Thoracic aorta (tissue), 2 donors: ENCODE results near the gene SLC39A11. TPM values are rescaled to one million over a fixed set of nuclear protein-coding genes. Genes with fewer than 3 reads are reported as not detected.
A peak's percentile ranks its signal among the peaks of the same experiment; 100 is the strongest.

Experiments
- ATAC-seq: fragments of 150-250 bp; one replicate; pipeline ENCODE4 v1.8.0; 2017; ENCODE audit warnings: low read depth; ENCODE audit not compliant: insufficient number of reproducible peaks, low FRiP score
- DNase-seq: peaks from one replicate; pipeline ENCODE4 v3.0.0-alpha.2; 2020; ENCODE audit warnings: low spot score
- H3K27ac ChIP-seq, 2 donors: fragments of 200-600 bp; sonication (generic); 1 replicate in 1 of 2; 2 replicates in 1 of 2; pipeline ENCODE4 v1.5.1; 2016; ENCODE audit warnings: mild to moderate bottlenecking in 2 of 2, moderate library complexity in 2 of 2
- H3K27me3 ChIP-seq: fragments of 200-600 bp; sonication (generic); replicated peaks from 2 replicates; pipeline ENCODE4 v1.6.0; 2016; ENCODE audit warnings: mild to moderate bottlenecking; ENCODE audit not compliant: insufficient read depth
- H3K36me3 ChIP-seq: fragments of 200-600 bp; sonication (generic); one replicate; pipeline ENCODE4 v1.5.1; 2016
- H3K4me1 ChIP-seq, 2 donors: fragments of 200-600 bp; sonication (generic); 1 replicate in 1 of 2; 2 replicates in 1 of 2; pipeline versions ENCODE4 v1.5.1 to v1.6.0; 2016; ENCODE audit warnings: low read depth in 2 of 2, mild to moderate bottlenecking in 1 of 2; ENCODE audit not compliant: control insufficient read depth in 1 of 2
- H3K4me3 ChIP-seq: fragments of 200-600 bp; sonication (generic); 2 replicates; pipeline ENCODE4 v1.5.1; 2016; ENCODE audit warnings: mild to moderate bottlenecking
- H3K9me3 ChIP-seq: fragments of 200-600 bp; sonication (generic); 2 replicates; pipeline ENCODE4 v1.5.1; 2016
- CTCF ChIP-seq: fragments of 200-600 bp; sonication (generic); IDR thresholded peaks from one replicate; pipeline ENCODE4 v1.5.1; 2019; ENCODE audit warnings: antibody characterized with exemption
- total RNA-seq, 2 donors: library from RNA; depleted of rRNA; stranded (reverse); fragments of >200 nt; gene quantifications; one replicate each; pipeline versions ENCODE4 v1.1.0 to v1.2.3, GENCODE V29; 2016

Gene SLC39A11
- total RNA-seq, 2 donors from 2014 or later, result 12.0 to 29.1 TPM

- no peak for TF ChIP-seq CTCF
- Histone ChIP-seq H3K27ac (no peak overlapping the region), H3K36me3 (no peaks in the 10 kb centered on the region), H3K4me1 (peaks cover under 1 to 4% of the 10 kb centered on the region in 2 donors), H3K27me3 (no peaks in the 10 kb centered on the region), H3K4me3 (no peak overlapping the region), H3K9me3 (no peaks in the 10 kb centered on the region)
- DNase-seq (no peak), ATAC-seq (no peak)
Measured at GRCh38 chr17:72982680-72983079, 109.8 kb downstream of the SLC39A11 start.

GRCh38 chr17:72978593-72979218 is 113.8 kb downstream of the SLC39A11 start:
- Histone ChIP-seq H3K9me3 (no peaks in the 10 kb centered on the region), H3K4me1 (peaks cover 11 to 16% of the 10 kb centered on the region in 2 donors), H3K27ac (no peak overlapping the region), H3K27me3 (no peaks in the 10 kb centered on the region), H3K36me3 (no peaks in the 10 kb centered on the region), H3K4me3 (no peak overlapping the region)
- ATAC-seq (no peak), DNase-seq (no peak)
- no peak for TF ChIP-seq CTCF

GRCh38 chr17:72977771-72978417 is 114.6 kb downstream of the SLC39A11 start:
- peaks cover 11 to 16% of the 10 kb centered on the region in 2 donors for H3K4me1 ChIP-seq
- no peak overlapping the region for H3K4me3 ChIP-seq
- no peak for ATAC-seq
- no peaks in the 10 kb centered on the region for H3K27me3 ChIP-seq
- H3K36me3 ChIP-seq, result no peaks in the 10 kb centered on the region
- H3K9me3 ChIP-seq, result no peaks in the 10 kb centered on the region
- H3K27ac ChIP-seq, result peak overlapping the region in 1 of 2 donors; percentile 67
- DNase-seq, result no peak
- no peak for TF ChIP-seq CTCF

GRCh38 chr17:72976971-72977770 is 115.3 kb downstream of the SLC39A11 start:
- Histone ChIP-seq H3K4me1 (peaks cover 11 to 16% of the 10 kb centered on the region in 2 donors), H3K9me3 (no peaks in the 10 kb centered on the region), H3K4me3 (peak overlapping the region; percentile 29), H3K27me3 (no peaks in the 10 kb centered on the region), H3K36me3 (no peaks in the 10 kb centered on the region), H3K27ac (peak overlapping the region in 1 of 2 donors; percentile 67)
- ATAC-seq (peak; percentile 76), DNase-seq (no peak)
- no peak for TF ChIP-seq CTCF

- DNase-seq (no peak), ATAC-seq (no peak)
- Histone ChIP-seq H3K4me3 (no peak overlapping the region), H3K27ac (no peak overlapping the region), H3K27me3 (no peaks in the 10 kb centered on the region), H3K9me3 (no peaks in the 10 kb centered on the region), H3K36me3 (no peaks in the 10 kb centered on the region), H3K4me1 (peaks cover 11 to 16% of the 10 kb centered on the region in 2 donors)
- TF ChIP-seq CTCF, result no peak
Measured at GRCh38 chr17:72975509-72975908, 117.0 kb downstream of the SLC39A11 start.
